ENCODE data around the gene LRRC23. TPM values are rescaled to one million over a fixed set of nuclear protein-coding genes. Genes with fewer than 3 reads are reported as not detected.
"Not testable (repeated sequence)": the region's sequence is repeated elsewhere in the genome, so short reads cannot be mapped to it uniquely, and the experiment has no call there.

The LRRC23 gene
- polyA plus RNA-seq, 6 donors from 2014 or later, result 4.1 to 8.7 (median 7.1) TPM

DNA sequence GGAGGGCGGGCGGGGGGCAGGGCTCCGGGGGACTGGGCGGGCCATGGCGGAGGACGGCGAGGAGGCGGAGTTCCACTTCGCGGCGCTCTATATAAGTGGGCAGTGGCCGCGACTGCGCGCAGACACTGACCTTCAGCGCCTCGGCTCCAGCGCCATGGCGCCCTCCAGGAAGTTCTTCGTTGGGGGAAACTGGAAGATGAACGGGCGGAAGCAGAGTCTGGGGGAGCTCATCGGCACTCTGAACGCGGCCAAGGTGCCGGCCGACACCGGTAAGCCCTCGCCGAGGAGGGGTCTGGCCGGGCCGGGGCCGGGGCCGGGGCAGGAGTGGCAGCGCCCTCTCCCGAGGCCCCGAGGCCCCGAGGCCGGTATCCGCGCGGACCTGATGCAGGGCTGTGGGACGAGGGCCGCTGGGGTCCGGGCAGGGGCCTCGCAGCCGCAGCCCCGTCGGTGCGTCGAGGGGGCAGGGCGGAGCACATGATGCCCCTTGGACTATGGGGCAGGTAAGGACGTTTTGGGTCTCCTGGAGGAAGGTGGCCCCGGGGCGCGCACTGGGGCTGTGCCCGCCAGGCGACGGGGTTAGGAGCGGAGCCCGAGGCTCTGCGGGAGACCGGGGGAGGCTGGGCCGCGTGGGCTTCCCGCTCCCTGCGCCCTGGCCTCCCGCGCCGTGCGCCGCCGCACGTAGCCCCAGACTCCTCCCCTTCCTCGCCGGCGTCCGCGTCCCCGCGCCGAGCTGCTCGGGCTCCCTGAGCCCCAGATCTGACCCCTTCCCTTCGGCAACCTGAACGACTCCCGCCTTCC, 37.0 kb upstream of the LRRC23 start, which contains the start of gene TPI1:
Gene TPI1, plus strand, starts transcription at position 119 of the 798 bp plus-strand sequence. Its CDS starts 36 bp downstream, at position 155.
- H3K27ac Mint-ChIP-seq, result peak within 1 kb of the TSS; percentile 60 to 94 (median 81)
- peak within 1 kb of the TSS; percentile 81 to 98 (median 92) for H3K4me3 Mint-ChIP-seq
- H3K27me3 Mint-ChIP-seq, result no peaks in the 10 kb centered on the region
- H3K36me3 Mint-ChIP-seq, result peaks cover 7 to 17% of the 10 kb centered on the region in 2 donors
- ATAC-seq (ENCODE audit: low read depth in 2 of 2) (peak; percentile 72 to 73), DNase-seq (peak; percentile 61)
- no peaks in the 10 kb centered on the region for H3K9me3 Mint-ChIP-seq
- peaks cover 35 to 53% (median 41%) of the 10 kb centered on the region in 3 donors for H3K4me1 Mint-ChIP-seq

DNA sequence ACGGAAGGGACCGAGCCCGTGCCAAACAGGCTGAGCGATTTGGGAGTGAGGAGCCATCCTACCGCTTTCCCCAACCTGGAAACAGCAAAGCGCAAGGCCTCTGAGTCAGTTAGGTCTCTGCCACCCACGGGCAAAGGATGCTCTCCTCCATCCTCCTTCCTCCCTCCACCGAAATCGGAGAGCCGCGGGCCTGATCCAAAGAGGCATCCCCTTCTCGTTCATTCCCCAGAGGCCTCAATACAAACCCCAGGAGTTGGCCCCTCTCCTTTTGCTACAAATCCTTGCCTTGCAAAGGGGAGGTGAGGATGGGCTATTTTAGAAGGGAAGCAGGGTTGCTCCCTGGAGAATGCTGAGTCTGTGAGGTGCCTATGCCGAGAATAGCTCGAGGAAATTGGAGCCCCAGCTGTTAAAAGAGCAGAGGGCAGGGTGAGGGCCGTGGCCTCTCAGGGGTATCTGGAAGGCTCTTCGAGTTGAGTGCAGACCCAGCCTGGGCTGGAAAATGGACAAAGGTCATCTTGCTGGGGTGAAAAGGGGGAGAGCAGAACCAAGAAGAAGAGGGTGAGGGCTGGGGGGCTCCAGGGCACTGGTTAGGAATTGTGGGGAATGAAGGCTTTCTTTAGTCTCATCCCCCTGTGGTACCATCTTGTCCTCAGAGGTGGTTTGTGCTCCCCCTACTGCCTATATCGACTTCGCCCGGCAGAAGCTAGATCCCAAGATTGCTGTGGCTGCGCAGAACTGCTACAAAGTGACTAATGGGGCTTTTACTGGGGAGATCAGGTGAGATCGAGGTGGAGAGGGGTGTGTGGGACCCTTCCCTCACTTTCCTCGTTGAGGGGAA, 36.2 kb upstream of the LRRC23 start:
- Mint-ChIP-seq H3K4me3 (peak overlapping the region; percentile 81 to 92 (median 86)), H3K27me3 (no peaks in the 10 kb centered on the region), H3K4me1 (peaks cover 37 to 54% (median 47%) of the 10 kb centered on the region in 3 donors), H3K27ac (peak overlapping the region in 5 of 6 donors; percentile 37 to 92 (median 67)), H3K36me3 (peaks cover 7 to 12% of the 10 kb centered on the region in 2 donors), H3K9me3 (no peaks in the 10 kb centered on the region)
- ATAC-seq (ENCODE audit: low read depth in 2 of 2) (no peak), DNase-seq (no peak)

DNA sequence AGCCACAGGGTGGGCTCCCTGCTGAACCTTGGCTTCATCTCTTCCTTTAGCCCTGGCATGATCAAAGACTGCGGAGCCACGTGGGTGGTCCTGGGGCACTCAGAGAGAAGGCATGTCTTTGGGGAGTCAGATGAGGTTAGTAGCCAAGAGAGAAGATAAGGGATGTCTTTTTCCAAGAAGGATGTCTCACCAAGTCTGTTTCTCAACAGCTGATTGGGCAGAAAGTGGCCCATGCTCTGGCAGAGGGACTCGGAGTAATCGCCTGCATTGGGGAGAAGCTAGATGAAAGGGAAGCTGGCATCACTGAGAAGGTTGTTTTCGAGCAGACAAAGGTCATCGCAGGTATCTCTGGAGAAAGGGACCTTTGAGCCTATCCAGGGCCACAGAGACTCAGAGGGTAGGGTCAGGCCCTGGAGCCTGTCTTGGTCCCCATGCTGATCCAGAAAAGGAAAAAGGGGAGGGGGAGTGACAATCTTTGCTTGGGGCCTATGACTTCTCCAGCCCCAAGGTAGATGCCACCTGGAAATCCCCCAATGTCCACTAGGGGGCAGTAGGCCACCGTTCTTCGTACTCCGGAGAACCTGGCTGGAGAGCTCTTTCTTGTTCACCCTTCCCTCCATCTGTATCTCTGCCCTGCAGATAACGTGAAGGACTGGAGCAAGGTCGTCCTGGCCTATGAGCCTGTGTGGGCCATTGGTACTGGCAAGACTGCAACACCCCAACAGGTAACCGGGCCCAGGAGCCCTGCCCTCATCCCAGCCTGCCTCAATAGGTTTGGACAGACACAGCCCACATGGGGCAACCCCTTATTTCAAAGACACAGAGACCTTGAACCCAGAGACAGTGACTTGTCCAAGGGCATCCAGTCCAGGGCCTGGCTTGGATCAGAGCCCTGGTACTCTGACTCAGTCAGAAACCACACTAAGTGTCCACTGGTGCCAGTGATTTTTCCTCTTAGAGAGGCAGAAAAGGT, 35.3 kb upstream of the LRRC23 start:
- H3K4me1 Mint-ChIP-seq, result peaks cover 39 to 59% (median 52%) of the 10 kb centered on the region in 3 donors
- H3K36me3 Mint-ChIP-seq, result peaks cover 7 to 9% of the 10 kb centered on the region in 2 donors
- H3K4me3 Mint-ChIP-seq, result peak overlapping the region; percentile 52 to 92 (median 86)
- H3K9me3 Mint-ChIP-seq, result no peaks in the 10 kb centered on the region
- peak overlapping the region; percentile 18 to 92 (median 74) for H3K27ac Mint-ChIP-seq
- ATAC-seq (ENCODE audit: low read depth in 2 of 2) (peak; percentile 13 to 26), DNase-seq (peak; percentile 81)
- H3K27me3 Mint-ChIP-seq, result no peaks in the 10 kb centered on the region

GRCh38 chr12:6870304-6870703, 34.3 kb upstream of the LRRC23 start:
- not testable (repeated sequence) for H3K36me3 Mint-ChIP-seq; ATAC-seq (ENCODE audit: low read depth in 2 of 2); DNase-seq; H3K9me3 Mint-ChIP-seq; H3K27me3 Mint-ChIP-seq; H3K27ac Mint-ChIP-seq
- Mint-ChIP-seq H3K4me1 (peaks cover 36 to 59% (median 52%) of the 10 kb centered on the region in 3 donors), H3K4me3 (peak overlapping the region in 4 of 8 donors; percentile 55 to 75 (median 66))

GRCh38 chr12:6871052-6871957, 33.3 kb upstream of the LRRC23 start:
- peak overlapping the region; percentile 90 to 95 (median 94) for H3K4me3 Mint-ChIP-seq
- no peaks in the 10 kb centered on the region for H3K9me3 Mint-ChIP-seq
- H3K4me1 Mint-ChIP-seq, result peaks cover 36 to 56% (median 52%) of the 10 kb centered on the region in 3 donors
- H3K27me3 Mint-ChIP-seq, result no peaks in the 10 kb centered on the region
- no peaks in the 10 kb centered on the region for H3K36me3 Mint-ChIP-seq
- DNase-seq (no peak), ATAC-seq (ENCODE audit: low read depth in 2 of 2) (no peak)
- peak overlapping the region in 2 of 6 donors; percentile 41 to 89 for H3K27ac Mint-ChIP-seq

GRCh38 chr12:6872073-6873048, 32.3 kb upstream of the LRRC23 start:
- peak; percentile 31 to 41 for ATAC-seq (ENCODE audit: low read depth in 2 of 2)
- peak; percentile 84 for DNase-seq
- Mint-ChIP-seq H3K27me3 (no peaks in the 10 kb centered on the region), H3K4me1 (peaks cover 36 to 52% (median 48%) of the 10 kb centered on the region in 3 donors), H3K36me3 (no peaks in the 10 kb centered on the region), H3K27ac (peak overlapping the region; percentile 81 to 94 (median 89)), H3K9me3 (no peaks in the 10 kb centered on the region), H3K4me3 (peak overlapping the region; percentile 90 to 95 (median 94))

DNA sequence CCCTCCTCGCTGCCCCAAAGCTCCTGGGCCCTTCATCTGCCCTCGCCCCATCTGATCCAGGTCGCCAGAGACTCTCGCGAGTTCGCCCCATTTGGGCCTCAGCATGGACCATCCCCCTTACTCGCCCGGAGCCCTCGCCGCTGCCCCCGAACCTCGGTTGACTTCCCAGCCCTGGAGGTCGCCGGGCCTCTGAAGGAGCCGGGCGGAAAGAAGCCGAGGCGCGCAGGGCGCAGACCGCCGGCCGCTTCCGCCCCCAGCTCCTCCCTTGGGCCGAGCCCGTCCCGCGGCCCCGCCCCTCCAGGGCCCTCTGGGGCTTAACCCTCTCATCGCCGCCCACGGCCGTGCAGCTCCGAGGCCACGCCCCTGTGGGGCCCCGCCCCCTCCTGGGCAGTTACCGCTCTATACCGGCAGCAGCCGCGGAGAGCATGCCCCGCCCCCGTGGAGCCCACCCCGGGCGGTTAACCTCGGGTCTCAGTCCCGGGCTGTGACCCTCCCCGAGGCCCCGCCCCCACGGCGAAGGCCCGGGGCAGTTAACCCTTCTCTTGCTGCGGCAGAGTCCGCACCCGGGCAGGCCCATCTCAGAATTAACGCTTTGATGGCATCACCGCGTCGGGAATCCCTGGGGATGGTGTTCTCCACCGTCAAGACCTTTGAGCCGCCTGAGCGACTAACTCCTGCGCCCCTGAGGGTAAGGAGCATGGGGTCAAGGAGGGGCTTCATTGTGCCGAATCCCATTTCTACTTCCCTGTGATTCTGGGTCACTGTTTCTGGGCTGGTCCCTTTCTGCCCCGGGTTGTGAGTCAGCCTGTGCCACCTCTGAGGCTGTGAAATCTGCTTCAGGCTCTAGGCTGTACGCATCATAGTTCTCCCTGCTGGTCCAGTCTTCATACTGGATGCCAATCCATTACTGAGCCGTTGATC, 31.3 kb upstream of the LRRC23 start, which contains the start of gene SPSB2:
Gene SPSB2, minus strand, starts transcription at position 210 of the 921 bp plus-strand sequence. CDS start 402 bp downstream, outside the sequence.
- peak within 1 kb of the TSS; percentile 90 to 95 (median 94) for H3K4me3 Mint-ChIP-seq
- H3K36me3 Mint-ChIP-seq, result no peaks in the 10 kb centered on the region
- peaks cover 32 to 48% (median 44%) of the 10 kb centered on the region in 3 donors for H3K4me1 Mint-ChIP-seq

GRCh38 chr12:6874015-6874368, 30.6 kb upstream of the LRRC23 start:
- H3K27me3 Mint-ChIP-seq, result not testable (repeated sequence)

More for the DNA sequence above, 31.3 kb upstream of the LRRC23 start, which contains the start of gene SPSB2:
- no peaks in the 10 kb centered on the region for H3K9me3 Mint-ChIP-seq
- H3K27me3 Mint-ChIP-seq, result no peaks in the 10 kb centered on the region
- peak within 1 kb of the TSS; percentile 81 to 94 (median 92) for H3K27ac Mint-ChIP-seq
- peak; percentile 99 for DNase-seq
- ATAC-seq (ENCODE audit: low read depth in 2 of 2), result peak; percentile 85 to 87

DNA sequence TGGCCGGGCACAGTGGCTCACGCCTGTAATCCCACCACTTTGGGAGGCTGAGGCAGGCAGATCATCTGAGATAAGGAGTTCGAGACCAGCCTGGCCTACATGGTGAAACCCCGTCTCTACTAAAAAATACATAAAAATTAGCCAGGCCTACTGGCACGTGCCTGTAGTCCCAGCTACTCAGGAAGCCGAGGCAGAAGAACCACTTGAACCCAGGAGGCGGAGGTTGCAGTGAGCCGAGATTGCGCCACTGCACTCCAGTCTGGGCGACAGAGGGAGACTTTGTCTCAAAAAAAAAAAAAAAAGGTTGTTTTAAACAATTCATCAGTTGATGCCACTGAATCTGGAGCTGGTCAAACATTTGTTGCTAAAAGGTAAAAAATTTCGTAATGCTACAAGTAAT, 24.8 kb upstream of the LRRC23 start:
- H3K27me3 Mint-ChIP-seq; DNase-seq; H3K4me3 Mint-ChIP-seq; ATAC-seq (ENCODE audit: low read depth in 2 of 2); H3K27ac Mint-ChIP-seq; H3K36me3 Mint-ChIP-seq; H3K9me3 Mint-ChIP-seq; H3K4me1 Mint-ChIP-seq: not testable (repeated sequence)

More at GRCh38 chr12:6874015-6874368, 30.6 kb upstream of the LRRC23 start:
- DNase-seq; H3K9me3 Mint-ChIP-seq; H3K36me3 Mint-ChIP-seq; ATAC-seq (ENCODE audit: low read depth in 2 of 2): not testable (repeated sequence)
- H3K4me1 Mint-ChIP-seq, result peaks cover 26 to 41% (median 38%) of the 10 kb centered on the region in 3 donors
- H3K4me3 Mint-ChIP-seq, result peak overlapping the region; percentile 90 to 95 (median 94)
- H3K27ac Mint-ChIP-seq, result peak overlapping the region in 5 of 6 donors; percentile 54 to 94 (median 81)

DNA sequence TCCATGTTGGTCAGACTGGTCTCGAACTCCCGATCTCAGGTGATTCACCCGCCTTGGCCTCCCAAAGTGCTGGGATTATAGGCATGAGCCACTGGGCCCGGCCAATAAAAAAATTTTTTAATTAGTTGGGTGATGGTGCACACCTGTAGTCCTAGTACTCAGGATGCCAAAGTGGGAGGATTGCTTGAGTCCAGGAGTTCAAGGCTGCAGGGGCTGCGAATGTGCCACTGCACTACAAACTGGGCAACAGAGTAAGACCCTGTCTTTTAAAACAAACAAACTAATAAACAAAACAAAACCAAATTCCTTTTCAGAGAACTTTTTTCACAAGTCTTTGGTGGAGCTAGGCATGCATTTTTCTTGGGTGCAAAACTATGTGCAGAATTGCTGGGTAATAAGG, 21.4 kb upstream of the LRRC23 start:
- Mint-ChIP-seq H3K4me1 (no peaks in the 10 kb centered on the region), H3K4me3 (no peak overlapping the region), H3K27ac (no peak overlapping the region), H3K27me3 (no peaks in the 10 kb centered on the region), H3K36me3 (no peaks in the 10 kb centered on the region), H3K9me3 (no peaks in the 10 kb centered on the region)
- DNase-seq, result no peak
- no peak for ATAC-seq (ENCODE audit: low read depth in 2 of 2)
